Activated naive CD8-positive, alpha-beta T cell treated with anti-CD3 and anti-CD28 coated beads, Interleukin-2, amount 10 ng/mL, durations not matched to agents 7 days and 5 days (primary cell): Measurements from ENCODE around the gene MYH6. TPM values are rescaled to one million over a fixed set of nuclear protein-coding genes. Genes with fewer than 3 reads are reported as not detected.
"Not testable (repeated sequence)": the region's sequence is repeated elsewhere in the genome, so short reads cannot be mapped to it uniquely, and the experiment has no call there.

ENCODE experiments used
- ATAC-seq: fragments of 150-1000 bp; cut with Tn5 transposase; one replicate; pipeline ENCODE4 v1.10.0; 2021; ENCODE audit warnings: low read depth, moderate library complexity
- POLR2A ChIA-PET: fragments of 350-600 bp; sonication (Branson Sonifier 250); formaldehyde crosslinking; loops from one replicate; lab custom pipeline; 2021; ENCODE audit warnings: antibody characterized with exemption; lab: Charles Lee
- DNase-seq: peaks from one replicate; pipeline ENCODE4 v3.0.0; 2021
- H3K27ac Mint-ChIP-seq: one replicate; pipeline ENCODE4 v1.8.0; 2022; ENCODE audit warnings: mild to moderate bottlenecking, mixed read lengths
- H3K27me3 Mint-ChIP-seq: one replicate; pipeline ENCODE4 v1.8.0; 2022; ENCODE audit warnings: mild to moderate bottlenecking, moderate library complexity, mixed read lengths
- H3K36me3 Mint-ChIP-seq: one replicate; pipeline ENCODE4 v1.8.0; 2021; ENCODE audit warnings: mild to moderate bottlenecking, mixed read lengths
- H3K4me1 Mint-ChIP-seq: one replicate; pipeline ENCODE4 v1.8.0; 2021; ENCODE audit warnings: mixed read lengths
- H3K4me3 Mint-ChIP-seq: one replicate; pipeline ENCODE4 v1.8.0; 2022; ENCODE audit warnings: mild to moderate bottlenecking, moderate library complexity, mixed read lengths
- H3K9me3 Mint-ChIP-seq: one replicate; pipeline ENCODE4 v1.8.0; 2021; ENCODE audit warnings: mixed read lengths
- total RNA-seq, 2 experiments: library from RNA; stranded (reverse); gene quantifications; one replicate each; pipeline ENCODE4 v1.2.3, GENCODE V29; 2021

MYH6 gene
- not detected for total RNA-seq

- no peak within 1 kb of the TSS for H3K4me3 Mint-ChIP-seq
- no peak for DNase-seq
- H3K36me3 Mint-ChIP-seq, result no peaks in the 10 kb centered on the region
- ATAC-seq, result no peak
- H3K27ac Mint-ChIP-seq, result no peak within 1 kb of the TSS
- peaks cover 2% of the 10 kb centered on the region for H3K4me1 Mint-ChIP-seq
- H3K27me3 Mint-ChIP-seq, result peaks cover 10% of the 10 kb centered on the region
- POLR2A ChIA-PET, result no interaction called here
- H3K9me3 Mint-ChIP-seq, result no peaks in the 10 kb centered on the region
These were observed at the start of gene MYH6 for GRCh38 chr14:23407516-23408306. MYH6 (minus strand) TSS chr14:23408273; CDS start chr14:23407223, 1,050 bp downstream.

GRCh38 chr14:23456883-23457586 lies 49.0 kb upstream of the MYH6 start:
- POLR2A ChIA-PET, ATAC-seq, H3K4me1 Mint-ChIP-seq, DNase-seq, H3K4me3 Mint-ChIP-seq, H3K9me3 Mint-ChIP-seq, H3K36me3 Mint-ChIP-seq, H3K27ac Mint-ChIP-seq: not testable (repeated sequence)
- H3K27me3 Mint-ChIP-seq, result peaks cover 43% of the 10 kb centered on the region

DNA sequence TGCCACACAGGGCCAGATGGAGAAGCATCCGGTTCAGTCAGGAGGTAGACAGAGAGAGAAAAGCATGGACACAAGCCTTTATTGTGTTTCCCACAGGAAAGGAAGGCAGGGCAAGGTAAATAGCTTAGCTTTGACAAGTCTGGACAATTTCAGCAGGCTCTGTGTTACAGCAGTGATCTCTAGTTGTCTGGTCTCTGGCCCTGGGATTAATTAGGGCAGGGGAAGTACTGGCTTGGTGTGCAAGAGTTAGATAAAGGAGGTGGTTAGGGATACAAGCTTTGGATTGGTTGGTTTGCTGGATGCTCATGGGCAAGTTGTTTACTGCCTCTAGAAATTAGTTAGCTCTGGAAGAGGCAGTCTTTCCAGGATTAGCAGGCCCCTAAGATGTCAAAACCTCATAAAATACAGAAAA lies 46.4 kb upstream of the MYH6 start:
- Mint-ChIP-seq H3K36me3 (no peaks in the 10 kb centered on the region), H3K27ac (no peak overlapping the region), H3K4me1 (no peaks in the 10 kb centered on the region), H3K27me3 (peaks cover 43% of the 10 kb centered on the region), H3K4me3 (no peak overlapping the region), H3K9me3 (no peaks in the 10 kb centered on the region)
- DNase-seq (no peak), ATAC-seq (no peak)
- POLR2A ChIA-PET, result no interaction called here

- POLR2A ChIA-PET, result no interaction called here
- peaks cover 32% of the 10 kb centered on the region for H3K27me3 Mint-ChIP-seq
- H3K4me3 Mint-ChIP-seq, result no peak overlapping the region
- H3K9me3 Mint-ChIP-seq, result no peaks in the 10 kb centered on the region
- DNase-seq (no peak), ATAC-seq (no peak)
- peaks cover 8% of the 10 kb centered on the region for H3K4me1 Mint-ChIP-seq
- no peak overlapping the region for H3K27ac Mint-ChIP-seq
- H3K36me3 Mint-ChIP-seq, result peaks cover 2% of the 10 kb centered on the region
These were observed 44.2 kb upstream of the MYH6 start for GRCh38 chr14:23452237-23452636.

DNA sequence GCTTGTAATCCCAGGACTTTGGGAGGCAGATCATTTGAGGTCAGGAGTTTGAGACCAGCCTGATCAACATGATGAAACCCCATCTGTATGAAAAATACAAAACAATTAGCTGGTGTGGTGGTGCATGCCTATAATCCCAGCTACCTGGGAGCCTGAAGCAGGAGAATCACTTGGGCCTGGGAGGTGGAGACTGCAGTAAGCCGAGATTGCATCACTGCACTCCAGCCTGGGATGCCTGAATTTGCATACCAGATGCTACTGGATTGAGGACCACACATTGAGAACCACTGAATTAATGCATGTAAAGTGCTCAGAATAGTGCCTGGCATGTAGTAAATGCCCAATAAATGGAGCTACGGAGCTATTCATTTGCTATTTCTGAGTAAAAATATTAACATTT lies 42.3 kb upstream of the MYH6 start:
- H3K4me1 Mint-ChIP-seq, result peaks cover 11% of the 10 kb centered on the region
- H3K27me3 Mint-ChIP-seq, result peaks cover 27% of the 10 kb centered on the region
- H3K36me3 Mint-ChIP-seq, result peaks cover 2% of the 10 kb centered on the region
- H3K9me3 Mint-ChIP-seq, result no peaks in the 10 kb centered on the region
- POLR2A ChIA-PET, result no interaction called here
- DNase-seq, result no peak
- H3K4me3 Mint-ChIP-seq, result no peak overlapping the region
- H3K27ac Mint-ChIP-seq, result no peak overlapping the region
- ATAC-seq, result no peak

DNA sequence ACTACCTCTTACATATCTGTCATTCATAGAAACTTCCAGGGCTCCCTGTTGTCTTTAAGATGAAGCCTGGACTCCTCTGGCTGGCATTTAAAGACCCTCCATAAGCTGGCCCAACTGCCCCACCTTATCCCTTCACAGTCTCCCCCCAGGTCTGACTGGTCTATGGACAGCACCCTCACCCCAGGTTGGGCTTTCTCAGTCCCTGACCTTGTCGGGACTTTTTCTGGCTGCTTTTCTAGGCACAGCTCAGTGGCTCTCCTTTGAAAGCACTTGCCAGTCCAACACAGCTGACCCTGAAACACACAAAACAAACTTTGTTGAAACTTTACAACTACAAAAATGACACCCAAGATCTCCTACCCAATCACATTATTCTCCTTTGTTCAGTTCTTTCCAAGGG lies 41.2 kb upstream of the MYH6 start:
- Mint-ChIP-seq H3K4me3 (no peak overlapping the region), H3K27me3 (peaks cover 23% of the 10 kb centered on the region), H3K27ac (no peak overlapping the region), H3K36me3 (peaks cover 2% of the 10 kb centered on the region), H3K9me3 (no peaks in the 10 kb centered on the region), H3K4me1 (peaks cover 11% of the 10 kb centered on the region)
- no peak for ATAC-seq
- POLR2A ChIA-PET, result no interaction called here
- no peak for DNase-seq

GRCh38 chr14:23447361-23448350 lies 39.6 kb upstream of the MYH6 start:
- Mint-ChIP-seq H3K9me3 (no peaks in the 10 kb centered on the region), H3K27me3 (peaks cover 19% of the 10 kb centered on the region), H3K4me3 (no peak overlapping the region), H3K36me3 (peaks cover 2% of the 10 kb centered on the region), H3K27ac (peak overlapping the region; percentile 61), H3K4me1 (peaks cover 11% of the 10 kb centered on the region)
- peak; percentile 50 for ATAC-seq
- DNase-seq, result no peak
- POLR2A ChIA-PET, result no interaction called here

DNA sequence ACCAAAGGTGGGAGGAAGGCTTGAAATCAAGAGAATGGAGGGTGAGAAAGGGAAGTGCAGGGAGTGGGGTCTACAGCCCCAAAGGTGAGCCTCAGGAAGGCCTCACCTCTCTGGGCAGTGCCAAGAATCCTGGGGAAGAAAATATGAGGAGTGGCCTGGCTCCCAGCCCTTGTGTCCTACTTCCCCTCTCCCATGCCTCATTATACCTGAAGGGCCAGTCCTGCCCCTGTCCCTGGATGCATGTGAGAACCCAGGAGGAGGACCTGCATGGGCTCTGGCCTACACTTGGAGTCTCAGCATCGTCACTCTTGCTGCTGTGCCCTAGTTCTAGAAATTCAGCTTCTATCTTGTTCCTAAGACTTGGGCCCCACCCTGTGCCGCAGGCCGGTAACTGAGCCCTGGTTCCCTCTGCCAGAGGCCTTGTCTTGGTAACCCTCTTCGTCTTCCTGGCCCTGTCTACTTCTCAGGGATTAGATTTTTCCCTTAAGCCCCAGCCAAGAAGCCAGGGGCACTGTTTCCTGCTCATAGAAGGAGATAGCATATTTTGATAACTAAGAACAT lies 38.3 kb upstream of the MYH6 start:
- Mint-ChIP-seq H3K9me3 (no peaks in the 10 kb centered on the region), H3K36me3 (peaks cover 2% of the 10 kb centered on the region), H3K4me3 (no peak overlapping the region), H3K27ac (no peak overlapping the region), H3K4me1 (peaks cover 11% of the 10 kb centered on the region), H3K27me3 (peaks cover 10% of the 10 kb centered on the region)
- no peak for ATAC-seq
- POLR2A ChIA-PET, result interaction anchor here (0.9 kb wide), 1 partner anchor 125 kb away, joined by 3 read pairs; the partner anchor contains the start of gene PABPN1
- no peak for DNase-seq

- H3K27me3 Mint-ChIP-seq, result peaks cover 7% of the 10 kb centered on the region
- DNase-seq (no peak), ATAC-seq (no peak)
- no peak overlapping the region for H3K27ac Mint-ChIP-seq
- peaks cover 13% of the 10 kb centered on the region for H3K4me1 Mint-ChIP-seq
- POLR2A ChIA-PET, result no interaction called here
- peaks cover 2% of the 10 kb centered on the region for H3K36me3 Mint-ChIP-seq
- no peak overlapping the region for H3K4me3 Mint-ChIP-seq
- H3K9me3 Mint-ChIP-seq, result no peaks in the 10 kb centered on the region
These were observed 37.7 kb upstream of the MYH6 start for GRCh38 chr14:23445773-23446172.

DNA sequence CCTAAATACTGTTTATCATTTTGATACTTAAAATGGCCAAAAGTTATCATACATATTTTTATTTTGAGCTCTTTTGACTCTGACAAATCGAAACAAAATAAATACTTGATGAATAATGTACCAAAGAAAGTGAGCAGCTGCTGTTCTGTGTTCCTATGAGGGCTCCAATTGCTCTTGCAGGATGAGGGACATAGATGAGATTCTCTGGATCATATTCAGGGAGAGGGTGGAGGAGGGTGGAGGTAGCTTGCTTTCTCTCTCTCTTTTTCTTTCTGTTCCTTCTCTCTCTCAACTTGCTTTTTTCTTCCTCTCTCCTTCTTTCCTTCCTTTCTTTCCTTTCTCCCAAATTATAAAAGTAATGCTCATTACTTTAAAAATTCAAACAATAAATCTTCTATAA lies 36.2 kb upstream of the MYH6 start:
- Mint-ChIP-seq H3K4me3 (no peak overlapping the region), H3K27me3 (peaks cover 7% of the 10 kb centered on the region), H3K9me3 (no peaks in the 10 kb centered on the region), H3K4me1 (peaks cover 13% of the 10 kb centered on the region), H3K27ac (no peak overlapping the region), H3K36me3 (peaks cover 2% of the 10 kb centered on the region)
- DNase-seq (no peak), ATAC-seq (no peak)
- POLR2A ChIA-PET, result no interaction called here

GRCh38 chr14:23443881-23444280 lies 35.8 kb upstream of the MYH6 start:
- POLR2A ChIA-PET, result no interaction called here
- H3K9me3 Mint-ChIP-seq, result no peaks in the 10 kb centered on the region

GRCh38 chr14:23443411-23443812 lies 35.3 kb upstream of the MYH6 start:
- Mint-ChIP-seq H3K36me3 (peaks cover 2% of the 10 kb centered on the region), H3K4me1 (peaks cover 13% of the 10 kb centered on the region)
- POLR2A ChIA-PET, result no interaction called here

More at GRCh38 chr14:23443881-23444280, 35.8 kb upstream of the MYH6 start:
- Mint-ChIP-seq H3K4me3 (no peak overlapping the region), H3K27ac (no peak overlapping the region), H3K36me3 (peaks cover 2% of the 10 kb centered on the region), H3K27me3 (peaks cover 7% of the 10 kb centered on the region), H3K4me1 (peaks cover 13% of the 10 kb centered on the region)
- no peak for DNase-seq
- no peak for ATAC-seq

More at GRCh38 chr14:23443411-23443812, 35.3 kb upstream of the MYH6 start:
- Mint-ChIP-seq H3K27ac (no peak overlapping the region), H3K4me3 (no peak overlapping the region), H3K9me3 (no peaks in the 10 kb centered on the region), H3K27me3 (peaks cover 7% of the 10 kb centered on the region)
- ATAC-seq (no peak), DNase-seq (no peak)
